Measurements from ENCODE around the gene FLRT3.

GRCh38 chr20:14312001-14312400 is 25.4 kb downstream of the FLRT3 start:
- no peak for TF ChIP-seq CTCF (conservative IDR thresholded peaks at IDR 0.05; ENCODE audit: low read depth, low read length)
- TF ChIP-seq EZH2 (IDR thresholded peaks at IDR 0.05; ENCODE audit: low read length, unreplicated experiment), result no peak
